RWPE1 (cell line): ENCODE data around the gene SPATA2.
A peak's percentile ranks its signal among the peaks of the same experiment; 100 is the strongest.
"Not testable (repeated sequence)": the region's sequence is repeated elsewhere in the genome, so short reads cannot be mapped to it uniquely, and the experiment has no call there.

Experiments
- CTCF ChIA-PET: fragments of 350-600 bp; sonication (Branson Sonifier 250); formaldehyde crosslinking; extraction: SDS; loops from one replicate; lab custom pipeline; 2021; lab: Yijun Ruan, JAX
- POLR2A ChIA-PET: fragments of 400-600 bp; formaldehyde crosslinking; extraction: SDS; loops from one replicate; lab custom pipeline; 2020; ENCODE audit warnings: antibody characterized with exemption; ENCODE audit not compliant: low non-redundant PET; lab: Yijun Ruan, JAX
- DNase-seq: peaks from one replicate; pipeline ENCODE4 v3.0.0; 2012; ENCODE audit warnings: low spot score
- H3K27ac ChIP-seq: fragments of 450-650 bp; 2 replicates; pipeline ENCODE4 v1.5.1; 2017
- CTCF ChIP-seq: fragments of 450-650 bp; conservative IDR thresholded peaks from 2 replicates; pipeline ENCODE4 v1.5.1; 2017; ENCODE audit warnings: low read depth, mild to moderate bottlenecking

Gene SPATA2

GRCh38 chr20:49896204-49896603 is 19.1 kb downstream of the SPATA2 start:
- ChIA-PET CTCF (interaction anchor here (0.6 to 1.1 kb wide), 2 partner anchors 8 to 190 kb away, joined by 3 to 6 read pairs; no protein-coding TSS in a partner anchor), POLR2A (no interaction called here)
- TF ChIP-seq CTCF: no peak
- DNase-seq: no peak
- H3K27ac ChIP-seq: no peak overlapping the region

GRCh38 chr20:49895474-49896093 is 19.7 kb downstream of the SPATA2 start:
- CTCF ChIA-PET: interaction anchor here (0.6 kb wide), 2 partner anchors 189 to 751 kb away, joined by 3 read pairs; no protein-coding TSS in a partner anchor
- POLR2A ChIA-PET, DNase-seq, H3K27ac ChIP-seq: not testable (repeated sequence)

DNA sequence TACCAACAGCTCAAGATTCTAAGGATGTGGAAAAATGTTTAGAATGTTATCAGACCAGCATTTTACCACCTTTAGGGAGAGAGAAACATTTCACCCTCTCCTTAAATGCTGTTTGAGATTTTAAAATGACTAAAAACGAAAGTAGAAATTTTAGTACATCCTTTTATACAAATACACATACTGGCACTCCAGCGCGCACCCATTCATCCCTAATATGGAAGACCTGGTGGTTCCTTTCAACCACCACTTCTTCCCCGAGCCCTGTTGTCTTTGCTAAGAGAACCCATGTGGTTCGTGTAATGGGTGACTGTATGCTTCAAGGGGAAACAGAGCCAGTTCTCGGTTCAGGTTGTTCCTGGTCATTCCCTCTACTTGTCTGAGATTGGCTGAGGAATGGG is 21.3 kb downstream of the SPATA2 start:
- H3K27ac ChIP-seq: no peak overlapping the region
- POLR2A ChIA-PET: no interaction called here
- no peak for DNase-seq
- CTCF ChIA-PET: interaction anchor here (1.6 to 1.7 kb wide), 2 partner anchors 286 to 352 kb away, joined by 4 to 7 read pairs; no protein-coding TSS in a partner anchor
- no peak for TF ChIP-seq CTCF

DNA sequence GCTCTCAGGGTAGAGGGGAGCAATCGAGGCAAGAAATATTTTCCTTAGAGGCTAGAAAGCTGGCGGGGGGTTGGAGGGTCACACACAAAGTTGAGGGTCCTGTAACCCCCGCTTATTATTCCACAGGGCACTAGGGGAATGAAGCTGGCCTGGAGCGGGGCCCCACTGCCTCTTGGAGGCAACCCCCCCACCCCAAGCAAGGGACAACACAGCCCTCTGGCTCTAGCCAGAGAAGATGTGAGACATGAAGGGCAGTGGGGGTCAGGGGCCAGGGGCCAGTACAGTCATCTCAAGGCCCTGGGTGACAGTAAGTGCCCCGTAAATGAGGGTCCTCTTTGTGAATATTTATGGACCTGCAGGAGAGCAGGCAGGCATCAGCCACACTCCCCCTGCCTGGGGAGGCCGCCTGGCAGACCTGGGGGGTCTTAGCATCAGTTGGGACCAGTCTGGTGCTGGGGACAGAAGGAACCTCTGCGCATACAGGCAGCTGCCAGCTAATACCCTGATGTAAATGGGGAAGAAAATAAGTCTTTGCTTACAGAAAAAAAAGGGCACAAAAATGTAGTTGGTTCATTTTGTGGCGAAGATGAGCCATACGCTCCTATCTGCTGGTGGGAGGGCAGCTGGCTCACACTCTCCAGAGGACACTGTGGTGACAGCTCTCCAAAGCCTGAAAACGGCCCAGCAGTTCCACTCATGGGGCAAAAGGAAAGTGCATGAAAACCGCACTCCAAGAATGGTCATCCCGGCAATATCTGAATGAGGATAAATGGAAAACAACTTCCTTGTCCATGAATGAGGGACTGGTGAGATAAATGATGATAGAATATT is 21.9 kb downstream of the SPATA2 start:
- no peak overlapping the region for H3K27ac ChIP-seq
- no peak for DNase-seq
- CTCF ChIA-PET: interaction anchor here (1.1 to 1.7 kb wide), 3 partner anchors 285 to 360 kb away, joined by 4 to 7 read pairs (median 4); no protein-coding TSS in a partner anchor
- no peak for TF ChIP-seq CTCF
- POLR2A ChIA-PET: no interaction called here

DNA sequence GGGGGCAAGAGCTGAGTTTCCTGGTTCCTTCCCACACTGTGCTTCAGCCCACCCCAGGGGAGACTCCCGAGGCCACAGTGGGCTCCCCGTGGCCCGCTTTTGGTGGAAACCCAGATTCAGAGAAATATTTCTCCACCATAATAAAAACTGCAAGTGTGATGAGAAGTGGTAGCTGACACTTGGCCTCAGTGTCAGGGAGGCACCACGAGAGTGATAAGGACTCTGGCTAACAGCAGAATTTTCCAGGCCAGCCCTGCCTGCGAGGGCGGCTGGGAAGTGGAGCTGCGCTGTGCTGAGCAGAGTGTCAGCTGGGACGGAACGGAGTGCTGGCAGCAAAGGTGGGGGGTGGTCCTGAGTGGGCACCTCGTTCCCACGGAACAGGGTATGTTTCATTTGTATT is 22.5 kb downstream of the SPATA2 start:
- TF ChIP-seq CTCF: no peak
- 0 out of 2 replicates have a peak overlapping the region, but pooled peaks have one; percentile 2 for H3K27ac ChIP-seq
- CTCF ChIA-PET: interaction anchor here (0.6 to 1.7 kb wide), 3 partner anchors 86 to 359 kb away, joined by 3 to 7 read pairs (median 4); no protein-coding TSS in a partner anchor
- POLR2A ChIA-PET: no interaction called here
- DNase-seq: no peak

- H3K27ac ChIP-seq: 0 out of 2 replicates have a peak overlapping the region, but pooled peaks have one; percentile 2
- ChIA-PET POLR2A (no interaction called here), CTCF (interaction anchor here (0.6 to 5.7 kb wide), 6 partner anchors 10 to 358 kb away, joined by 3 to 34 read pairs (median 4); no protein-coding TSS in a partner anchor)
- DNase-seq: no peak
- TF ChIP-seq CTCF: no peak
Observed at GRCh38 chr20:49892260-49892659, 23.1 kb downstream of the SPATA2 start.
